ENCODE results near the gene NUFIP2.

DNA sequence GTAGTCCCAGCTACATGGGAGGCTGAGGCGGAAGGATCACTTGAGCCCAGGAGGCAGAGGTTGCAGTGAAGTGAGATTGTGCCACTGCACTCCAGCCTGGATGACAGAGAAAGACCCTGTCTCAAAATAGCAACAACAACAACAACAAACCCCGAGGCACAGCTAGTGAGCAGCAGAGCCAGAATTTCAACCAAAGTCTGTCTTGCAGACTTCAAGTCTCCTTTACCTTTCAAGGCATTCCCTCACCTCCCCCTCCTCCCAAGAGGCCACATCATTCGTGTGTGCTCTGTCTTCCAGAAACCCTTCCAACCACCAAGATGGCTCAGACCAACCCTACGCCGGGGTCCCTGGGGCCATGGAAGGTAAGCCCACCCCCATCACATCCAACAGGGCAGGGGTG, 45.1 kb downstream of the NUFIP2 start:
- TF ChIP-seq, protein P1, sequence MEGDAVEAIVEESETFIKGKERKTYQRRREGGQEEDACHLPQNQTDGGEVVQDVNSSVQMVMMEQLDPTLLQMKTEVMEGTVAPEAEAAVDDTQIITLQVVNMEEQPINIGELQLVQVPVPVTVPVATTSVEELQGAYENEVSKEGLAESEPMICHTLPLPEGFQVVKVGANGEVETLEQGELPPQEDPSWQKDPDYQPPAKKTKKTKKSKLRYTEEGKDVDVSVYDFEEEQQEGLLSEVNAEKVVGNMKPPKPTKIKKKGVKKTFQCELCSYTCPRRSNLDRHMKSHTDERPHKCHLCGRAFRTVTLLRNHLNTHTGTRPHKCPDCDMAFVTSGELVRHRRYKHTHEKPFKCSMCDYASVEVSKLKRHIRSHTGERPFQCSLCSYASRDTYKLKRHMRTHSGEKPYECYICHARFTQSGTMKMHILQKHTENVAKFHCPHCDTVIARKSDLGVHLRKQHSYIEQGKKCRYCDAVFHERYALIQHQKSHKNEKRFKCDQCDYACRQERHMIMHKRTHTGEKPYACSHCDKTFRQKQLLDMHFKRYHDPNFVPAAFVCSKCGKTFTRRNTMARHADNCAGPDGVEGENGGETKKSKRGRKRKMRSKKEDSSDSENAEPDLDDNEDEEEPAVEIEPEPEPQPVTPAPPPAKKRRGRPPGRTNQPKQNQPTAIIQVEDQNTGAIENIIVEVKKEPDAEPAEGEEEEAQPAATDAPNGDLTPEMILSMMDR (conservative IDR thresholded peaks at IDR 0.05), result no peak
- TF ChIP-seq ZFX (IDR thresholded peaks at IDR 0.05), result no peak
